ENCODE results near the gene MDC1. TPM values are rescaled to one million over a fixed set of nuclear protein-coding genes. Genes with fewer than 3 reads are reported as not detected.

The MDC1 gene
- total and polyA plus RNA-seq, 2 of the 13 experiments (the other 11 are each of a cell fraction or from before 2014, with no cell fraction given): 8.4 to 14.0 TPM

- TF ChIP-seq, protein P1, sequence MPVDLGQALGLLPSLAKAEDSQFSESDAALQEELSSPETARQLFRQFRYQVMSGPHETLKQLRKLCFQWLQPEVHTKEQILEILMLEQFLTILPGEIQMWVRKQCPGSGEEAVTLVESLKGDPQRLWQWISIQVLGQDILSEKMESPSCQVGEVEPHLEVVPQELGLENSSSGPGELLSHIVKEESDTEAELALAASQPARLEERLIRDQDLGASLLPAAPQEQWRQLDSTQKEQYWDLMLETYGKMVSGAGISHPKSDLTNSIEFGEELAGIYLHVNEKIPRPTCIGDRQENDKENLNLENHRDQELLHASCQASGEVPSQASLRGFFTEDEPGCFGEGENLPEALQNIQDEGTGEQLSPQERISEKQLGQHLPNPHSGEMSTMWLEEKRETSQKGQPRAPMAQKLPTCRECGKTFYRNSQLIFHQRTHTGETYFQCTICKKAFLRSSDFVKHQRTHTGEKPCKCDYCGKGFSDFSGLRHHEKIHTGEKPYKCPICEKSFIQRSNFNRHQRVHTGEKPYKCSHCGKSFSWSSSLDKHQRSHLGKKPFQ (CRISPR knock-in tag; IDR thresholded peaks at IDR 0.05; ENCODE audit: insufficient replicate concordance): no peak
- TF ChIP-seq PRPF4 (IDR thresholded peaks at IDR 0.05; ENCODE audit: low read depth, low read length, poor library complexity, severe bottlenecking) (no peak), MEF2D (CRISPR knock-in tag; IDR thresholded peaks at IDR 0.05) (peak; percentile 16; the same call in 1 of the 2 replicates), SAFB2 (CRISPR knock-in tag; IDR thresholded peaks at IDR 0.05; ENCODE audit: borderline replicate concordance, low read depth) (no peak), XBP1 (CRISPR knock-in tag; IDR thresholded peaks at IDR 0.05) (no peak; the same call in 1 of the 2 replicates), FOXK2 (IDR thresholded peaks at IDR 0.05) (no peak), ZKSCAN1 (IDR thresholded peaks at IDR 0.05; ENCODE audit: low read length) (no peak), ZNF782 (CRISPR knock-in tag; IDR thresholded peaks at IDR 0.05; ENCODE audit: borderline replicate concordance) (no peak), ZBED4 (CRISPR knock-in tag; IDR thresholded peaks at IDR 0.05; ENCODE audit: borderline replicate concordance) (no peak), ZNF550 (CRISPR knock-in tag; IDR thresholded peaks at IDR 0.05; ENCODE audit: borderline replicate concordance) (no peak), SP2 (CRISPR knock-in tag; IDR thresholded peaks at IDR 0.05) (no peak), MBD4 (IDR thresholded peaks at IDR 0.05; ENCODE audit: borderline replicate concordance, low read length) (peak; percentile 87; the same call in 1 of the 2 replicates), HOXA5 (CRISPR knock-in tag; IDR thresholded peaks at IDR 0.05) (no peak; the same call in 1 of the 2 replicates), MBNL3 (CRISPR knock-in tag; conservative IDR thresholded peaks at IDR 0.05) (no peak), FOXM1 (CRISPR knock-in tag; IDR thresholded peaks at IDR 0.05) (0 out of 2 replicates have a peak, but pooled peaks have one; percentile 52), MEIS1 (CRISPR knock-in tag; IDR thresholded peaks at IDR 0.05; ENCODE audit: borderline replicate concordance) (no peak), PBX2 (CRISPR knock-in tag; IDR thresholded peaks at IDR 0.05) (no peak), ZFY (CRISPR knock-in tag; IDR thresholded peaks at IDR 0.05) (no peak)
- TF ChIP-seq, protein P2, sequence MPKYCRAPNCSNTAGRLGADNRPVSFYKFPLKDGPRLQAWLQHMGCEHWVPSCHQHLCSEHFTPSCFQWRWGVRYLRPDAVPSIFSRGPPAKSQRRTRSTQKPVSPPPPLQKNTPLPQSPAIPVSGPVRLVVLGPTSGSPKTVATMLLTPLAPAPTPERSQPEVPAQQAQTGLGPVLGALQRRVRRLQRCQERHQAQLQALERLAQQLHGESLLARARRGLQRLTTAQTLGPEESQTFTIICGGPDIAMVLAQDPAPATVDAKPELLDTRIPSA (CRISPR knock-in tag; IDR thresholded peaks at IDR 0.05; ENCODE audit: borderline replicate concordance): no peak; the same call in 1 of the 2 replicates
- TF ChIP-seq, protein P3, sequence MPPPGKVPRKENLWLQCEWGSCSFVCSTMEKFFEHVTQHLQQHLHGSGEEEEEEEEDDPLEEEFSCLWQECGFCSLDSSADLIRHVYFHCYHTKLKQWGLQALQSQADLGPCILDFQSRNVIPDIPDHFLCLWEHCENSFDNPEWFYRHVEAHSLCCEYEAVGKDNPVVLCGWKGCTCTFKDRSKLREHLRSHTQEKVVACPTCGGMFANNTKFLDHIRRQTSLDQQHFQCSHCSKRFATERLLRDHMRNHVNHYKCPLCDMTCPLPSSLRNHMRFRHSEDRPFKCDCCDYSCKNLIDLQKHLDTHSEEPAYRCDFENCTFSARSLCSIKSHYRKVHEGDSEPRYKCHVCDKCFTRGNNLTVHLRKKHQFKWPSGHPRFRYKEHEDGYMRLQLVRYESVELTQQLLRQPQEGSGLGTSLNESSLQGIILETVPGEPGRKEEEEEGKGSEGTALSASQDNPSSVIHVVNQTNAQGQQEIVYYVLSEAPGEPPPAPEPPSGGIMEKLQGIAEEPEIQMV (CRISPR knock-in tag; IDR thresholded peaks at IDR 0.05; ENCODE audit: low read depth): no peak
Observed at GRCh38 chr6:30743099-30744053, 26.3 kb upstream of the MDC1 start (continued).

All from HepG2 (cell line).